ENCODE results near the gene JAG1. TPM values are rescaled to one million over a fixed set of nuclear protein-coding genes. Genes with fewer than 3 reads are reported as not detected.

Gene JAG1
- total RNA-seq, 1 donor from 2014 or later: 172 TPM

- H3K9me3 Mint-ChIP-seq (ENCODE audit: unreplicated experiment): no peaks in the 10 kb centered on the region
- TF ChIP-seq CTCF (IDR thresholded peaks at IDR 0.05; ENCODE audit: unreplicated experiment): no peak
- H3K4me3 Mint-ChIP-seq (ENCODE audit: unreplicated experiment): peak overlapping the region; percentile 9
- H3K36me3 Mint-ChIP-seq (ENCODE audit: low read depth, unreplicated experiment): peaks cover 66% of the 10 kb centered on the region
- H3K27me3 Mint-ChIP-seq (ENCODE audit: unreplicated experiment): peaks cover 4% of the 10 kb centered on the region
- no peak for DNase-seq (ENCODE audit: low spot score)
- H3K4me1 Mint-ChIP-seq (ENCODE audit: unreplicated experiment): peaks cover 33% of the 10 kb centered on the region
- H3K27ac Mint-ChIP-seq (ENCODE audit: unreplicated experiment): peak overlapping the region; percentile 36
Observed at GRCh38 chr20:10655720-10656669, 17.8 kb downstream of the JAG1 start.

- H3K4me1 Mint-ChIP-seq (ENCODE audit: unreplicated experiment): peaks cover 26% of the 10 kb centered on the region
- TF ChIP-seq CTCF (IDR thresholded peaks at IDR 0.05; ENCODE audit: unreplicated experiment): no peak
- peaks cover 4% of the 10 kb centered on the region for H3K27me3 Mint-ChIP-seq (ENCODE audit: unreplicated experiment)
- DNase-seq (ENCODE audit: low spot score): no peak
- no peaks in the 10 kb centered on the region for H3K9me3 Mint-ChIP-seq (ENCODE audit: unreplicated experiment)
- H3K4me3 Mint-ChIP-seq (ENCODE audit: unreplicated experiment): peak overlapping the region; percentile 57
- H3K27ac Mint-ChIP-seq (ENCODE audit: unreplicated experiment): peak overlapping the region; percentile 68
- H3K36me3 Mint-ChIP-seq (ENCODE audit: low read depth, unreplicated experiment): peaks cover 68% of the 10 kb centered on the region
Observed at GRCh38 chr20:10654630-10655029, 19.2 kb downstream of the JAG1 start.

GRCh38 chr20:10654250-10654610, 19.6 kb downstream of the JAG1 start:
- TF ChIP-seq CTCF (IDR thresholded peaks at IDR 0.05; ENCODE audit: unreplicated experiment): no peak
- H3K4me3 Mint-ChIP-seq (ENCODE audit: unreplicated experiment): peak overlapping the region; percentile 57
- no peak for DNase-seq (ENCODE audit: low spot score)
- peak overlapping the region; percentile 68 for H3K27ac Mint-ChIP-seq (ENCODE audit: unreplicated experiment)
- H3K36me3 Mint-ChIP-seq (ENCODE audit: low read depth, unreplicated experiment): peaks cover 68% of the 10 kb centered on the region
- H3K4me1 Mint-ChIP-seq (ENCODE audit: unreplicated experiment): peaks cover 26% of the 10 kb centered on the region
- peaks cover 4% of the 10 kb centered on the region for H3K27me3 Mint-ChIP-seq (ENCODE audit: unreplicated experiment)
- H3K9me3 Mint-ChIP-seq (ENCODE audit: unreplicated experiment): no peaks in the 10 kb centered on the region

GRCh38 chr20:10653599-10654249, 20.1 kb downstream of the JAG1 start:
- no peak for DNase-seq (ENCODE audit: low spot score)
- H3K9me3 Mint-ChIP-seq (ENCODE audit: unreplicated experiment): no peaks in the 10 kb centered on the region
- peaks cover 69% of the 10 kb centered on the region for H3K36me3 Mint-ChIP-seq (ENCODE audit: low read depth, unreplicated experiment)
- H3K27ac Mint-ChIP-seq (ENCODE audit: unreplicated experiment): no peak overlapping the region
- no peak overlapping the region for H3K4me3 Mint-ChIP-seq (ENCODE audit: unreplicated experiment)
- no peak for TF ChIP-seq CTCF (IDR thresholded peaks at IDR 0.05; ENCODE audit: unreplicated experiment)
- H3K27me3 Mint-ChIP-seq (ENCODE audit: unreplicated experiment): peaks cover 4% of the 10 kb centered on the region
- peaks cover 26% of the 10 kb centered on the region for H3K4me1 Mint-ChIP-seq (ENCODE audit: unreplicated experiment)
